ENCODE results near the gene EPAS1.
A peak's percentile ranks its signal among the peaks of the same experiment; 100 is the strongest.

EPAS1 gene

DNA sequence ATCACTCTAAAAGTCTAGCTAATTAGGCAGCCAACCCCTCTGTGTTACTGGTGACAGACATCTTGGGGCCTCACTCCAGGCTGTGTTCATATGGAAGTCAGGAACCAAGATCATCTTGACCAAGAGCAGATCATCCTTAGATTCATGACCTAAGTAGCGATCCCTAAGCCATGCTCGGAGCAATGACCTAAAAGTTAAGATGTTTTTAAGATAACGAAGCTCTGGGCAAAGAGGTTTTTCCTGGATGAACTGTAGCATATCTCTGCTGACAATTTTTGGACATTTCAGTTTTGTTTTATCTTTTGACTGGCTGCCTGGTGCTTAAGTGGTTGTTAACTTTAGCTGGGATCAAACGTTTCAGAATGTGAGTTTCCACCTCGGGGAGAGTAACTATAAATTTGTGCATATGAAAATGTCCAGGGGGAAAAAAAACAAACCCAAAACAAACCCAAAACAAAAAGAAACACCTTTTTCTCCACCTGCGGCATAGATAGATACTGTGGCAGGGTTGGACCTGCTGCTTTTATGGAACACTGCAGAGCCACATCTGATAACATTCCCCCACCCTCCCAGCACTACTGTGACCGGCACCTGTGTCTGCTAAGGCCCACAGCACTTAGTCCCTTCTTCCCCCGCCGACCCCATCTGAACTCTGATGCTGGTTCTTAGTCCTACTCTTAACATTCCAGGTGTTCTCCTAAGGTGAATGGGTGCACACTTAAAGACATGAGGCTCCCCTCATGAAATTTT lies 45.5 kb downstream of the EPAS1 start:
- no peak for DNase-seq

DNA sequence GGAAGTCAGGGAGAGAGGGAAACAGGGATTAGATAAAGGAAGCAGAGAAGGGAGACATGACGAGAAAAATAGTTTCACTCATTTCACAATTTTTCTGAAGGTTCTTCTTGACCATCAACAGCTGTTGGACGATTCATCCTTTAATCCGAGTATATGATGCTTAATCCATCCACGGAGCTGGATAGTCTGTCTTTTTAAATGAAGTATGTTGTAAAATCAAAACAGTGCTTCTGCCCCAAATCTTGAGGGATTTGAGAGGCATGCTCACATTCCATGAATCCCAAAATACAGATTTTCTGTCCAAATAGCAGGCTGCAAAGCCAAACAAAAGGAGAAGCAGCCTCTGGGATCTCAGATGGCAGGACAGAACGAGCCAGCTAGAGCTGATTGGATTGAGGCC lies 47.5 kb downstream of the EPAS1 start:
- DNase-seq: no peak

DNA sequence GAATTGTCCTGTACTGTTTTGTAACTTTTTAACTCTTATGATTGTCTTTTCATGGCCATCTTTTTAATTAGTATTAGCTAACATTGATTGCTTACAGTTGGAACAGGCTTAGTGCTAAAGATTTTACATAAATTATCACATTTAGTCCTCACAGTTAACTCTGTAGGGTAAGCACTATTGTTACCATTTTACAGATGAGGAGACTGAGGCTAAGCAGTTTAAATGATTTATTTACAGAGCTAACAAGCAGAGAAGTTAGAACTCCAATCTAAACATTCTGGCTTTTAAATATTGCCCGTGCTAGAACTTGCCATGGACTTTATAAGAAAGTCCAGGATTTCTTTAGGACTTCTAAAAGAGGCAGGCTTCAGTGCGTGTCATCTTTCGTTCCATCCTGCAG lies 48.6 kb downstream of the EPAS1 start:
- no peak for DNase-seq

DNA sequence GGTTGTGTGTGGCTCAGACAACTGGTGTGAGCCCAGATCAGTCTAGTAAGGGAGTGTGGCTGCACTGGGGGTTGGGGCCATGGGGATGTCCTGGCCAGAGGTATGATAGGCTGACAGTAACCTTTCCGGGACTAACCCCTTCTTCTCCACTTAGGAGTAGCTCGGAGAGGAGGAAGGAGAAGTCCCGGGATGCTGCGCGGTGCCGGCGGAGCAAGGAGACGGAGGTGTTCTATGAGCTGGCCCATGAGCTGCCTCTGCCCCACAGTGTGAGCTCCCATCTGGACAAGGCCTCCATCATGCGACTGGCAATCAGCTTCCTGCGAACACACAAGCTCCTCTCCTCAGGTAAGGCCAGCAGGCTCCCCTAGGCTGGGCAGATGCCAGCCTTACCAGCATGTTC lies 49.5 kb downstream of the EPAS1 start:
- DNase-seq: no peak

DNA sequence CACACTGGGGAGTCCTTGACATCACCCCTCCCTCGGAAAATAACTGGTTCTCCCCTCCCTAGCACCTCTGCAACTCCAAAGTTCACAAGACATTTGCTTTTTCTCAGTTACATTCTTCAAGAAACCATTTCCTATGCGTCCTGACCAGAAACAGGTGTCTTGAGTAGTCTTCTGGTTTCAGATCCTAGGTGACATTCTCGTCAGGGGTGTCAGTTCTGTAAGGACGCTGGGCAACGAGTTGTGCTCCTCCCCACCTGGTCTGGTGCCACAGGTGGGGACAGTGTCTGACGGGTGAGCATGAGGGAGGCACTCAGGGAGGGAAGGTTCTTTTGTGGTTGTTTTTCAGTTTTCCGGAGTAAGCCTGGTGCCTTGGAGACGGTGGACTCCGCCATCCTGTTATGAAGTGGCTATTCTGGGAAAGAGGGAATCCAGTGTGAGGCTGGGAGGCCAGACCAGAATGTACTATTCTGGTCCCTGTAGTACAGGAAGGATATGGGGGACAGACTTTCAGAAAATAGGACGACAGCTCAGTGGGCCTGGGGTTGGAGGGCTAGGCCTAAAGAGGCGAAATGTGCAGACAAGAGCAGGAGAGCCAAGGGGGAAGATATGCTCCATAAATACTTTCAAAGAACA lies 50.6 kb downstream of the EPAS1 start:
- no peak for DNase-seq

DNA sequence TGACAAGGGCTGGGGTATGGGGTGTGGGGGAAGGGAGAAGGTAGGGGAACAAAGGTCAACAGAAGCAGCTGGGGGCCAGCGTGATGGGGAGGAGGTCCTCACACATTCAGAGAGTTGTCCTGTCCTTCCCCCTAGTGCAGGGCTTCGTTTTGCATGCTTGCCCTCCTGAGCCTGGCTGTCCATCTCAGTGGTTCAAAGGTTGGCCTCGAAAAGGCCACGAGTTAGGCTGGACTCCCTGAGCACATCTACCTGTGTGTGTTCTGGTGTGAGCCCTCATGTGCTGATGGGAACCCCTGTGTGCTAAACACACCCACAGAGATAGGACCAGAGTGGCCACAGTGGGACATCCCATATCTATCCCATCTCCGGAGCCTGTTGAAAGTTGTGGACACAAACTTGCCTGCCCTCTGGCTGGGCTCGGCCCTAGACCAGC lies 51.9 kb downstream of the EPAS1 start:
- DNase-seq: no peak

DNA sequence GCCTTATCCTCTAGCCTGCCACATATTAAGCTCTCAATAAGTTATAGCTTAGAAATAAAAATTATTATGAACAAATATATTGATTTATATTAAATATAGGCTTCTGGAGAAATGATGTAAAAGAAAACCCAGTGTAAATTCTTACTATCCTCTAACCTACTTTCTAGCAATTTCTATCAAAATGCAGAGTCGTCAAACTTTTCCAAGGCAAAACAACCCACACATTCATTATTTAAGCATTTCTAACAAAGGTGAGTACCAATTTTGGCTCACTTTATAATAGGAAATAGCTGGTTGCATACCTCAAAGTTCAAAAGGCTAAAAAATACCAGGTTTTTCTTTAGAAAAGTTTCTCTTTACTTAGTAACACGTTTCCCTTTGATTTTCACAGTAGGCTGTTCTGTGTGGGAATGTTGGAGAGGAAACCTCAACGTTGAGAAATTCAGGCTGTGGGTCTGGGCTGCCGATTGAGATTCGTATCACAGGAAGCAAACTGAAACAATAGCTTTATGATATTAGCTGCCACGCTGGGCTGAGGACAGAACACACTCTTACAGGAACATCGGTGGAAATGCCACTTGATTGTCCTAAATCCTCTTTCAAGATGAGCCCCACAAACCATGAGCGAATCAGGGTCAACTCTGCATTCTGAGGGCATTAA lies 53.0 kb downstream of the EPAS1 start:
- no peak for DNase-seq

DNA sequence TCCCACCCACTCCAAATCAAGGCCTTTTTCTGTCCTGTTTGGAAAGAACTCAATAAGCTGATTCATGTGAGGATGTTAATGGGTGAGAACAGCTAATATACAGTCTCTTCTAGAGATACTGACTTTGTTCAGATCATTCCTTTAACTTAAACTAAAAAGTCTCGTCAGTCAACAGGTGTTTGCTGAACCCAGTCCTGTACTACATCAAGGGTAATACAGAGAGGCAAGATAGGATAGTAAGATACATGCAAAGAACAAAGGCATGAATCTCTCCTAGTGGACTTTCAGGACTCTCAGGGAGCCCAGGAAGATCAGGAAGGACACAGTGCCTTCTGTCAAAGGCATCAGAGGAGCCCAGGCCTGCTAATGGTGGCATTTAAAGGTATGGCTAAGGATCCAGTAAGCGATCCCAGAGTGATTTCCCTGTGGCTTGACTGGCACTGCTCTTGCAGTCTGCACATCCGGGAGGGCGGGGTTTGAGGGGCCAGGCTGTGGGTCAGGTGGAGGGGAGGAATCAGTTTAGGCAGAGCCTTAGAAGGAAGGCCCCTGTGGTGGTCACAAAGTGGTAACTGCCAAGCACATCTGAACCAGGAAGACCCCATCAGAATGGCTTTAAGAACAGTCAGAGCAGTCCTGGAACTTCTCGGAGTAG lies 54.0 kb downstream of the EPAS1 start:
- no peak for DNase-seq

DNA sequence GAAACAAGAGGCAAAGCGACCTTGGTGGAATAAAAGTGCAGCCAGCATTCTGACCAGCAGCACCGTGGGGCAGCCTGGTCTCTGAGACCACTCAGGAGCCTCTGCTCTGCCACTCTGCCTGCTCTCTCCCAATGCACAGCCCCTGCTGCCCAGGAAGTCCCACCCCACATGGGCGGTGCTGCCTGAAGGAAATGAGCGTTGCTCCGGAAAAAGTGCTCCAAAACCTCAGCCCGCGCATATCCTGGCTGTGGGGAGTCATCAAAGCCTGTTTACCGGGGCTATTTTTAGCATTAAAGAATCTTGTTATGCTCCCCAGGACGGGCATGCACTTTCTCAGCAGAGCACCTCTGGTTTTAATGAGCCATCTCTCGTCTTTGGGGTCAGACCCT lies 54.5 kb downstream of the EPAS1 start:
- no peak for DNase-seq

DNA sequence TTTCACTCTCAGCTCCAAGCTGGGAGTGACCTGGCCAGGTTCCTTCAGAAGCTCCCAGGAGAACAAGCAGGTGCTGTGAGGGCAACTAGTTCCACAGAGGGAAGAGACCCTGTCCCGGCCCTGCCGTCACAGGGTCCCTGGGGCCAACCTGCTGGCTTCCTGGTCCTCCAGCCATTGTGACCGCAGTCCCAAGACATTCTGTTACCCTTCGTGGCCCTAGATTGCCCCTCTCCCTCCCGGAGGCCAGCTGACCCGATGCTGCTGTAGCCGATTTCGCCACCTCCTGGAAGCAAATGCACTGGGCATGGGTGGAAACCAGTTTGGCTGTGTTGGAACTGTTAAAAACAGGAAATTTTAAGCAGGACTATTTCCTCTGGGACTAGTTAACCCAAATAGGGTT lies 55.4 kb downstream of the EPAS1 start:
- no peak for DNase-seq

DNA sequence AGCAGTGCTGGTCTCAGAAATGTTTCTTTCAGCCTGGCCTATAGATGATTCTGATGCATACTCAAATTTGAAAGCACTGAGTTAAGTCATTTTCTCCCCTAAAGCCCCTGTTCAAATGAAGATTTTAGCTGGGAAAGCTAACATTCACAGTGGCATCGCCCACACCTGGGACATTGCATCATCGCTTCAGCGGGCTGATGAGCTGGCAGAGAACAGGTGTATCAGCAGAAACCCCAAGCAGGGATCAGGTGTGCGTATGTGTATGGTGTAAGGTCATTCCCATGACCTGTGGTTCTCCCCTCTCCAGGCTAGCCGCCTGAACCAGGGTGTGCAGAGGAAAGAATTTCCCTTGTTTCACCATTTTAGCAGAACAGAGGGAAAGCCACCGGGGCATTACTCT lies 56.3 kb downstream of the EPAS1 start:
- no peak for DNase-seq

DNA sequence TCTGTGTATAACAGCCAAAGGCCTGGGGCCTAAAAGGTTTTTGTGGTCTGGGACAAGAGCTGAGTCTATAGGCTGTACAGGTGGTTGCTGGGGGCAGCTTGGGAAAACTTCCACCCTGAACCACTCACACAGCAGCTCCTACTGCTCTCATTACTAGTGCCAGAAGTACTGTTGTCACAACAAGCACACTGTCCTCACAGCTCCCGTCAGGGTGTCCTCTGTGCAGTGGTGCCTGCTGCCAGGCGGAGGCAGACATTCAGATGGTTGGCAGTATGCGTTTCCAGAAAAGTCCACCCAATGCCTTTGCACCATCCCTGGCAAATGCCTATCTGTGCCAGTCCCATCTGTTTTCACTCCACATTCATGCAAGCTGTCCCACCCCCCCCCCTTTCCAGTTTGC lies 58.5 kb downstream of the EPAS1 start:
- no peak for DNase-seq

DNA sequence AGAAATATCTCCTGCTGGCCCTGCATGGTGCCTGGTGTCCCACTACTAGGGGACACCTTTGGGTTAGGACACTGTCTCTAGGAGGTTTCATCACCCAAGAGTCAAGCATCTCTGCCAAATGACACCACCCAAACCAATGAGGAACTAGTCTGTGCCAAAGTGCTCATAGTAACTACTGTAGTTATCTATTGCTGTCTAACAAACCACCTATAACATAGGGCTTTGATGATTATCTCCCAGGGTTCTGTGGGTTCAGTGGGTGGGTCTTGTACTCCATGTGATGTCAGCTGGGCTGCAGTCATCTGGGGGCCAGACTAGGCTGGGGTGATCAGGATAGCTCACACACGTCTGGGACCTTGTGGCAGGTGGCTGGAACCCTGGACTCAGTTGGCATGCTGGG lies 59.8 kb downstream of the EPAS1 start:
- no peak for DNase-seq

DNA sequence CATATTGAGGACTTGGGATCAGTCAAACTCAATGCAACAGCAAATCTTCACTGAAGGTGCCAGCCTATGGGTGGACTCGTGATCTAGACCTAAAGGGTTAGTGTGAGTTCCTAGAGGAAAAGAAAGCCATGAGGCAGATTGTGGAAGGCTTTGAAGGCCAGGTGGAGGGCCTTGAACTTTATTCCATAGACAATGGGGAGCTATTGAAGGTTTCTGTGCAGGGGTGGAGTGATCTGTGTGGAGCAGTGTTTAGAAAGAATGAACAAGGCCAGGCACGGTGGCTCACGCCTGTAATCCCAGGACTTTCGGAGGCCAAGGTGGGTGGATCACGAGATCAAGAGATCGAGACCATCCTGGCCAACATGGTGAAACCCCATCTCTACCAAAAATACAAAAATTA lies 61.5 kb downstream of the EPAS1 start:
- no peak for DNase-seq

DNA sequence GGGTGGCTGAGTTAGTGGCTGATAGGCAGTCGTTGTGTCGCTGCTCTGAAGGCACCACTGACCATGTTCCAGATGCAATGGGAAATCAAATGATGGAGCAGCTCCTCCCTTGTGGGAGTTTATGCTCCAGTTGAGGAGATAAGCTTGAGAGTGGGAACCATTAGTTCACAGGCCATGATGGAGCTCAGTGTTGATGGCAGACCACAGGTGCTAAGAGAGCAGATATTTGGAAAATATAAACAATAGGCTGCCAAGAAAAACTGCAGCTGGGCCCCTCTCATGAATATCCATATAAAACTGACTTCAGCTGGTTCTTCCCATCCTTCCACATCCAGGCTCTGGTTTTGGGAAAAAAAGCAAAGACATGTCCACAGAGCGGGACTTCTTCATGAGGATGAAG lies 63.1 kb downstream of the EPAS1 start:
- DNase-seq: no peak

DNA sequence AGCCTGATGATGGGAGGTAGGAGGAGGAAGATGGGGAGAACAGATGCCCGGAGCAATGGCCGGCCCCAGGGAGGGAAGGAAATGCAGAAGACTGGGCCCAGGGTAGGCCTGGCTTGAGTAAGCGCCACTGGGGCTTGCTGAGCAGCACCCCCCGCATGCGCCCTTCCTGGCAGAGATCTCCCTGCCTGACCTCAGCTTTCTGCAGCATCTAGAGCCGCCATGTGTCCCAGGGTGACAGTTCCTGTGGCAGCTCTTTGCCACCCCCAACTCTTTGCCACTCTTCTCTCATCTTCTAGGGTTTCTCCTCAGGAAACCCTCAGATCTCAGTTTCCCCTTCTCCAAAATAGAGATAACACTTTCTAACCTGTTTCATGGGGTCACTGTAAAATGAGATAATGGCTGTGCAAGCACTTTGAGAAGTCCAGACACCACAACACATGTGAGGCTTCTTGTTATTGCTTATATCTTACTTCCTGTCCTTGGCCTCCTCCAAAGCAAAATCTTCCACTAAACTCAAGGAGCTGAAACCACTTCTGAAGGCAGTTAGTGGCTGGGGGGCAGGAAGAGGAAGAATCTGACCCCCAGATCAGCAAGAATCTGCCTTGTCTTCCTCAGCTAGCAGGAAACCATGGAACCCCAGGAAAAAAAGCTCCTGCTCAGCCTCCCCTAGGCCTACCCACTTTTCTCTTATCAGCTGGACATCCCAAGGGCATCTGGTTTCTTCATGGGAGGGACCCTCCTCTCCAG lies 64.9 kb downstream of the EPAS1 start:
- no peak for DNase-seq

DNA sequence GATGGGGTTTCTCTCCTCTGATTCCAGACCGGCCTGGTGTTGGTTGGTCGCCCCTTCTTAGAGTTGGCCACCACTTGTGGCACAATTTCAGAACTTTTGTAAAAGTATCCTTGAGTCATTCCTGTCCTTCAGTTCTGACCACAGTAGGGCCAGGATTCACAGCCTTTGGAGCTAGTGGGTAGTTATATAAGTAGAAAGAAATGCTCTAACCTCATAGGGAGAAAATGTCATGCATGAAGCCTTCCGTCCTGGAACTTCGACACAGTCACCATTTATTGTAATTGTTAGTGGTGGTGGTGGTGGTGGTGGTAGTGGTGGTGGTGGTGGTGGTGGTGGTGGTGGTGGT lies 65.4 kb downstream of the EPAS1 start:
- DNase-seq: no peak

DNA sequence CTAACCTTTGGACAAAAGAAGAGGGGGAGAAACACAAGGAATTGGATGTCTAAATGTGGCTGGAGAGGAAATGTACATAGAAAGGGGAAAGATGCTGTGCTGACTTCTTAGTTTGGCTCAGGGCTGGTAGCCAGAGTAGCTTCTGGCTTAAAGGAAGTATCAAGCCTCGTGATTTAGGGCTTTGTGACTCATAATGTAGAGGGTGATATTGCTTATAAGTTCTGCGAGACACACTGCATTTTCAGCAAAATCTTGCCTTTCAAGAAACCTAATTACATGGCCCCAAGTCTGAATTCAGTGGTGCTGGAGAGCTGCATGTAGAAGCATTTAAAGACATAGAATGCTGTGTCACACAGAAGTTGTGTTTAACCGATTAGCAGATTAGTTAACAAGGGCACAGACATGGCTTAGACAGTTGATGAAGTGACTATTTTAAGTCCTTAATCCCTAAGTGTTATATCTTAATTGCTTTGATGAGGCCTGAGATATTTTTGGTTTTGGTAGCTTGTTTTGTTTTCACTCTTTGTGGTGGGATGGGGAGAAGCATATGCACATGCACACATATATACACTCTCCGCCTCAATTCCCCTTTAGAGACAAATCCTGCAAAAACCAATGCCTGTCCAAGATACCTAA lies 66.4 kb downstream of the EPAS1 start:
- no peak for DNase-seq

DNA sequence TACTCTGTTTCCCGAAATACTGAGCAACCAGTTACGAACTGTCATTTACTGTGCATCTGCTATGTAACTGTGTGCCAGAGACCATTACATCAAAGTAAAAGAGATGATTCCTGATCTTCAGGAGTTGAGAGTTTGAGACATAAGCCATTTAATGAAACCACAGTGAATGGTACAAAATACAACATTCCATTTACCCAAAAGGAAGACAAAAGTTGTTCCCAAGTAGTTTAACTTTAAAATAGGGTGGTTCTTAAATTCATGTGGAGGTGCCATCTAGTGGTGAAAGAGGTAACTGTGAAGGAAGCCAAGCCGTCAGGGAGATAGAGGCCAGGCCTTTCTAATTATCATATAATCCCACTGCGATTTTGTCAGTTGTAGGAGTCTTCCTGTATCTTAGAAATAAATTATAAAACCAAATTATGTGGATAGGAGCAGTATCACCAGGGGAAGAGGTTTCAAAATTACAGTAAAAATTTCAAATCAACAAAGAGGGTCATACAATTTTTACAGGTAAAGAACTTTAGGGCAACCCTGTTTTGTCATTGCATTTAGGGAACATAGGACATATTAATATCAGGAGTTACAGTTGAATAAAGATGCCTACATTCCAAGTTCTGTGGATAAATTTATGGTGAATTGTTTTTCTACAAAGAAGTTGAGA lies 67.7 kb downstream of the EPAS1 start:
- peak; percentile 29 for DNase-seq

DNA sequence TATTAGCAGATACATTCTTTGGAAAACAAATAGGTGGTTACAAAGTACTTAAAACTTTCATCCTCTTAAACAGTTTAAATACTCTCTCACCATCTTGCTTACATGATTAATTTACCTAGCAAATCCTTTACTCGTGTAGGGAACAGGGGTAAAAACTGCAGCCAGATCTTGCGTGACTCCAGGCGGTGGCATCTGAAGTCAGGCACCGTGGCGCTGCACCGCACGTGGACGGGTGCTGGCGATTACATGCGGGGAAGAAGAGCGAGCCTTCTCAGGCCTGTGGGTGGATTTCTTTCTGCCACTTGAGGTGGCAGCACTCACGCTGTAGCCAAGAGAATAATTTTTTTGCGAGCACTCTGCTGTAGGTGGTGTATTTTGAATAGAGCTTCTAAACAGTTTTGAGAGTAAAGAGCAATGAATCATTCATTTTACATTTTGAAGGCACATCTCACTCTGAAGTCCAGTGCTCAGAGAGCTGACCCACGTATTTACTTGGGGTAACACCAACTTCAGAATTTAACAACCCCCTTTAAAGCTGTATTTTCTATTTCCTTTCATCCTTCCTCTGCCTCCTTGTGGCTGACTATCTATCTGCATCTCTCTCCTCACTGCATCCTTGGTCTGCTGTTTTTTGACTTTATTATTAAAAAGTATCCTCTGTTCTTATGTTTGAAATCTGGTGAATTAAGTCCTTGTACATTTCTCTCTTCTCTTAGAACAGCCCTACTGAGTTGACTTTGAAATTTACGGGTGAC lies 68.9 kb downstream of the EPAS1 start:
- DNase-seq: no peak

DNA sequence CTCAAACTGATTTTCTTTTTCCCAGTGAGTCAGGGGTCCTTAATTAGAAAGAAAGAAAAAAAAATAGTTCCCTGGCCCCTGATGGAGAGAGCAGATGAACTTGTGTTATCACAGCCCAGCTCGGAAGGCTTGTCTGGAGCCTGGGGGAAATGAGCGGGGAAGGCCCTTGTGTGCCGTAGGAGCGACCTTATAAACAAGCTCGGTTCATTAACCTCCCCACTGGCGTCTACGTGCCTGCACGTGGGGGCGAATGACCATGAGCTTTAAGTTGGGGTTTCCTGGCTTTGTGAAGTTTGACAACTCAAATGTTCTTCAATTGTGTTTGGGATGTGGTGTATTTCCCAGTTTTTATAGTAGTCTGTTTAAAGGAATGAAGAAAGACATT lies 69.5 kb downstream of the EPAS1 start:
- no peak for DNase-seq

DNA sequence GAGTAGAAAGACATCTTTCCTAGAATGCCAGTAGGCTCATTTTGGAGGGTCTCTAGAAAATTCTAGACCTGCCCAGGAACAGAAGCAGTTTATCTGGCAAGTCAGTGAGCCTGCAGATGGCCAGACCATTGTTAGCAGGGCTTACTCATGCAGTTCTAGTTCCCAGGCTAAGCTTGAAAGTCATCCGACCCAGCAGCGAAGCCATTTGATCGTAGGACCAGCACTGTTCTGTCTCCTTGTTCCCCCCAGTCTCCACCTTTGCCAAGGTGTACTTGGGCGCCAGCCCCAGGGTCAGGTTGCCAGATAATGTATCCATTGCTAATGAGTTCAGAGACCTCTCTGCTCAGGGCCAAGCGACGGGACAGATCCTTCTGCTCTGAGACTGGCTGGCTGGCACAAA lies 70.1 kb downstream of the EPAS1 start:
- DNase-seq: no peak

All from COR-L47 (cell line).